GM12875 (cell line): ENCODE data around the gene PLXNB3.
"Not testable (repeated sequence)": the region's sequence is repeated elsewhere in the genome, so short reads cannot be mapped to it uniquely, and the experiment has no call there.

ENCODE experiments used
- H3K4me3 ChIP-seq: one replicate; pipeline ENCODE4 v1.5.1; 2011; ENCODE audit warnings: low read depth, low read length, control low read depth
- CTCF ChIP-seq: IDR thresholded peaks from 2 replicates; pipeline ENCODE4 v1.5.1; 2011; ENCODE audit warnings: low read depth, mild to moderate bottlenecking, control low read depth, inconsistent platforms, low read length, moderate library complexity, borderline replicate concordance; ENCODE audit not compliant: insufficient read depth

PLXNB3 gene

GRCh38 chrX:153739754-153740486 lies 24.1 kb upstream of the PLXNB3 start:
- no peak for TF ChIP-seq CTCF
- H3K4me3 ChIP-seq, result no peak overlapping the region

GRCh38 chrX:153740631-153741222 lies 23.3 kb upstream of the PLXNB3 start:
- TF ChIP-seq CTCF, result no peak
- no peak overlapping the region for H3K4me3 ChIP-seq

GRCh38 chrX:153741446-153741845 lies 22.6 kb upstream of the PLXNB3 start:
- TF ChIP-seq CTCF, result no peak
- H3K4me3 ChIP-seq, result no peak overlapping the region

- H3K4me3 ChIP-seq, result not testable (repeated sequence)
Observed at GRCh38 chrX:153742111-153742510, 21.9 kb upstream of the PLXNB3 start.

GRCh38 chrX:153742796-153743467 lies 21.1 kb upstream of the PLXNB3 start:
- H3K4me3 ChIP-seq, result not testable (repeated sequence)

- H3K4me3 ChIP-seq, result not testable (repeated sequence)
Observed at GRCh38 chrX:153743468-153744209, 20.4 kb upstream of the PLXNB3 start.

GRCh38 chrX:153744210-153745066 lies 19.6 kb upstream of the PLXNB3 start:
- no peak overlapping the region for H3K4me3 ChIP-seq
- TF ChIP-seq CTCF, result peak; percentile 22; the same call in 1 of the 2 replicates

GRCh38 chrX:153745067-153745433 lies 19.0 kb upstream of the PLXNB3 start:
- not testable (repeated sequence) for H3K4me3 ChIP-seq
